ENCODE measurements around the gene RPL19. TPM values are rescaled to one million over a fixed set of nuclear protein-coding genes. Genes with fewer than 3 reads are reported as not detected.

RPL19 gene
- total and polyA plus RNA-seq, 2 experiments from 2014 or later, result 1,594 to 2,627 TPM

DNA sequence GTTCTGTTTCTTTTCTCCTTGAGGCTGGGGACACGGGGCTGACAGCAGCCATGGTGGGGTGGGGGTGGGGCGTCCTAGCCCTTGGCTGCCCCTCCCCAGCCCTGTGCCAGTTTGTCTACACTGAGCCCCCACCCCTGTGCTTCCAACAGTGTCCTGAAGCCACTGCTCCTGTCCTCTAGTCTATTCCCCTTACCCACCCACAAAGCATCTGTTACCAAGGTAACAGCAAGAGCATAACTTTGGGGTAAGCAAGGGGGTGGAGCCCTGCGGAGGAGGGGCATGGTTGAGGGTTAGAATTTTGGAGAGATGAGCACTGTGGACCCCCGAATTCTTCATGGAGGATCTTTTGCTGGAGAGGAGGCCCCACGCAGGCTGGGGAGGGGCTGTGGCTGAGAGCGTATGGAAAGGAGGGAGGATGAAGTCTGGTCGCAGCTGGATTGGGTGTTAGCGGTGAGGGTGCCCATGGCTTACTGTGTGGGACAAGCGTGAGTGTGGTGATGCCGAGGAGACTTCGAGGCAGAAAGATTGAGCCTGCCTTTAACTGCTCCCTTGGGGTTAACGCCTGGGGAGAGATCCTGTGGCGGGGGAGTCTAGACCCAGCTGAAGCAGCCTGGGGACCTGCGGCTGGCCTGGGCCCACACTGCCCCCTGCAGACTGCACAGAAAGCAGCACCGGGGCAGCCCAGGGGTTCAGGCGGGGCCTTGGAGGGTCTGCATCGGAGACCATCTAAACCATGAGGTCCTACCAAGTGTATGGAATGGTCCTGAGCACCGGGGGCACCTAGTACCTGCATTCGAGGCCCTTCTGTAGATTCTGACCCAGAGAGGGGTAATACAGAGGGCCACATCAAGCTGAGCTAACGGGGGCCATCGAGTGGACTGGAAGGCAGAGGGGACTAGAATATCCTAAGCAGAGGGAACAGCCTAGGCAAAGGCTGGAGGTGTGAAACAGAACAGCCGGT is 31.8 kb downstream of the RPL19 start:
- peak overlapping the region; percentile 57 for H3K4me3 ChIP-seq
- Mint-ChIP-seq H3K27ac (no peak overlapping the region), H3K4me3 (peak overlapping the region; percentile 55), H3K9me3 (no peaks in the 10 kb centered on the region), H3K36me3 (ENCODE audit: low read depth) (no peaks in the 10 kb centered on the region), H3K27me3 (ENCODE audit: insufficient read depth, low read depth, poor library complexity) (peaks cover 14% of the 10 kb centered on the region), H3K4me1 (peaks cover 21% of the 10 kb centered on the region)
- H3K27ac ChIP-seq (ENCODE audit: low read depth), result no peak overlapping the region
- H3K4me1 ChIP-seq (ENCODE audit: insufficient read depth), result peaks cover 9% of the 10 kb centered on the region
- H3K9me2 ChIP-seq (ENCODE audit: insufficient read depth), result no peaks in the 10 kb centered on the region
- H4K20me1 ChIP-seq (replicated peaks; ENCODE audit: insufficient read depth), result no peaks in the 10 kb centered on the region
- ATAC-seq, result peak; percentile 83
- DNase-seq (ENCODE audit: low spot score), result peak; percentile 80
- no peaks in the 10 kb centered on the region for H3K27me3 ChIP-seq (ENCODE audit: insufficient read depth)
- peaks cover 14% of the 10 kb centered on the region; the same call in 1 of the 2 replicates for H3F3A ChIP-seq (replicated peaks; ENCODE audit: low read depth)
- peak overlapping the region; percentile 95 for H3K4me2 ChIP-seq
- no peaks in the 10 kb centered on the region for H3K79me2 ChIP-seq (replicated peaks; ENCODE audit: insufficient read depth)
- H3K36me3 ChIP-seq (ENCODE audit: insufficient read depth), result no peaks in the 10 kb centered on the region
- H2AFZ ChIP-seq, result peak overlapping the region; percentile 99
- no peak for TF ChIP-seq JUNB (IDR thresholded peaks at IDR 0.05; ENCODE audit: unreplicated experiment)
- peak; percentile 82 to 93 for TF ChIP-seq CTCF (conservative IDR thresholded peaks at IDR 0.05; ENCODE audit: low read depth in 2 of 2)

GRCh38 chr17:39235555-39236449 is 35.7 kb downstream of the RPL19 start:
- peaks cover 14% of the 10 kb centered on the region; the same call in 1 of the 2 replicates for H3F3A ChIP-seq (replicated peaks; ENCODE audit: low read depth)
- DNase-seq (ENCODE audit: low spot score) (peak; percentile 96), ATAC-seq (peak; percentile 79)
- Mint-ChIP-seq H3K36me3 (ENCODE audit: low read depth) (no peaks in the 10 kb centered on the region), H3K27ac (no peak overlapping the region), H3K27me3 (ENCODE audit: insufficient read depth, low read depth, poor library complexity) (peaks cover 13% of the 10 kb centered on the region), H3K4me3 (no peak overlapping the region), H3K4me1 (peaks cover 19% of the 10 kb centered on the region), H3K9me3 (no peaks in the 10 kb centered on the region)
- no peaks in the 10 kb centered on the region for H3K27me3 ChIP-seq (ENCODE audit: insufficient read depth)
- no peaks in the 10 kb centered on the region for H3K79me2 ChIP-seq (replicated peaks; ENCODE audit: insufficient read depth)
- no peaks in the 10 kb centered on the region for H4K20me1 ChIP-seq (replicated peaks; ENCODE audit: insufficient read depth)
- H3K9me2 ChIP-seq (ENCODE audit: insufficient read depth), result no peaks in the 10 kb centered on the region
- no peaks in the 10 kb centered on the region for H3K36me3 ChIP-seq (ENCODE audit: insufficient read depth)
- H3K4me1 ChIP-seq (ENCODE audit: insufficient read depth), result peaks cover 9% of the 10 kb centered on the region
- H3K27ac ChIP-seq (ENCODE audit: low read depth), result no peak overlapping the region
- TF ChIP-seq JUNB (IDR thresholded peaks at IDR 0.05; ENCODE audit: unreplicated experiment) (no peak), CTCF (conservative IDR thresholded peaks at IDR 0.05; ENCODE audit: low read depth in 2 of 2) (peak; percentile 93 to 99), ZNF462 (CRISPR knock-in tag; IDR thresholded peaks at IDR 0.05) (no peak), EZH2 (IDR thresholded peaks at IDR 0.05; ENCODE audit: low read depth, unreplicated experiment) (no peak), ZNF114 (CRISPR knock-in tag; IDR thresholded peaks at IDR 0.05) (no peak), STAT1 (IDR thresholded peaks at IDR 0.05; ENCODE audit: unreplicated experiment) (no peak)
- no peak overlapping the region; the same call in 1 of the 2 replicates for H3K4me2 ChIP-seq
- H2AFZ ChIP-seq, result no peak overlapping the region
- no peak overlapping the region for H3K4me3 ChIP-seq
